ENCODE data around the gene CLCN7. TPM values are rescaled to one million over a fixed set of nuclear protein-coding genes. Genes with fewer than 3 reads are reported as not detected.

CLCN7 gene
- total RNA-seq, 1 experiment from 2014 or later: 15.6 TPM

DNA sequence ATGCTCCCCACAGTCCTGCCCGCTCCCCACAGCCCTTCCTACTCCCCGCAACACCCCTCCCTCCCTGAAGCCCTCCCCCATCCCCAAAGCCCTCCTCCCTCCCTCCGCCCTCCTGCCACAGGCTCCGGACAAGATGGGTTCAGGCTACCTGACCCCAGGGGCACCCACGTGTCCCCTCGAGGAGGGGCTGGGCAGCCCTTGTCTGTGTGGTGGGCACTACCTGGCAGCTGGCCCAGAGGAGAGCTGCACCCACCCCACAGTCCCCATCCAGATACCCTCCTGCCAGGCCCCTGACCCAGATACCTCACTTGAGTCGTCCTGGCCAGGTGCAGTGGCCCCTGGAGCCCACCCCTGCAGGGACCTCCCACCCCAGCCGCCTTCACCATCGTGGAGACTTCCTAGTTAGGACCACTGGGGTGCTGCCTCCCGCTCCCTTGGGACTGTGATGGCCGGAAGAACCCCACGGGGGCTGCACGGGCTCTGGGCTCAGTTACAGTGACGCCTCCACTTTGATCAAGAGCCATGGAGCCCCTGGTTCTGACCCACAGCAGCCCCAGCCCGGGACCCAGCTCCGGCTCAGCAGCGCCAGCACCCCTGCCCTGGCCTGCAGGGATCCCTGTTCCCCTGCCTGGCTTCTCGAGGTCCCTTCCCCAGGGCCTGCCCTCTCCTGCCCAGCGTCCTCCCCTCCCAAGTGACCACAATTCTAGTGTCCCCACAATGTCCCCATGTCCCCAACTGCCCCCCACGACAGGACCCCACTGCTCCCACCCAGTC is 43.1 kb downstream of the CLCN7 start:
- DNase-seq (ENCODE audit: low read depth): no peak

DNA sequence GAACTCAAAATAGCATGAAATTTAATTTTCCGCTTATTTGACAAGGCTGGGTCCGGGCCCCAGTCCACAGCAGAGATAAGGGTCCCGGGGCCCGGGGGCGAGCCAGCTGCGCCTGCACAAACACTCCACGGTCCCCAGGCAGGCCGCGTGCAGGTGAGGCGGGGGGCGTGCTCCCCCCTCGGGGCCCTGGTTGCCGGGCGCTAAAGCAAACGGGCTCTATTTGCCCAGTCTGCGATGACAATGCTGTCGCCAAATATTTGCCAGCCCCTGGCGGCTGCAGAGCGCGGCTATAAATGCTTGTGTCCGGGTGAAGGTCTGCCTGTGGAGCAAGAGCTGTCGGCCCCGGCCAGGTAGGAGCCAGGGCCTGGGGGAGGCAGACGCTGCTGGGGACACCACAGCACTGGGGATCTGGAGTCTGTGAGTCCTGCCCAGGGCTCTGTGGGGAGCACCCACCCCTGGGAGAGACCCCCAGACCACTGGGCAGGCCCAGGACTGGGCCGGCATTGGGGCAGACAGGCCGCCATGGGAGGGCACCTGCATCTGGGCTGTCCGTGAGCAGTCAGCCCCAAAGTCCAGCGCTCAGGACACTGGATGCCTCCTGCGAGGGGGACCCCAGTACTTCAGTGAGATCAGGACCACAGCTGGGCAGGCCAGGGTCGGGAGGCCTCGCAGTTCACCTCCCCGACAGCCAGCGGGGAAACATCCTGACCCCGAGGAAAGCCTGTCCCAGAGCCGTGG is 43.9 kb downstream of the CLCN7 start, which contains the start of gene PERCC1:
Gene PERCC1 (plus strand): TSS at position 320 of the 738 bp plus-strand sequence. CDS start 1,516 bp downstream, outside the sequence.
- no peak for DNase-seq (ENCODE audit: low read depth)

DNA sequence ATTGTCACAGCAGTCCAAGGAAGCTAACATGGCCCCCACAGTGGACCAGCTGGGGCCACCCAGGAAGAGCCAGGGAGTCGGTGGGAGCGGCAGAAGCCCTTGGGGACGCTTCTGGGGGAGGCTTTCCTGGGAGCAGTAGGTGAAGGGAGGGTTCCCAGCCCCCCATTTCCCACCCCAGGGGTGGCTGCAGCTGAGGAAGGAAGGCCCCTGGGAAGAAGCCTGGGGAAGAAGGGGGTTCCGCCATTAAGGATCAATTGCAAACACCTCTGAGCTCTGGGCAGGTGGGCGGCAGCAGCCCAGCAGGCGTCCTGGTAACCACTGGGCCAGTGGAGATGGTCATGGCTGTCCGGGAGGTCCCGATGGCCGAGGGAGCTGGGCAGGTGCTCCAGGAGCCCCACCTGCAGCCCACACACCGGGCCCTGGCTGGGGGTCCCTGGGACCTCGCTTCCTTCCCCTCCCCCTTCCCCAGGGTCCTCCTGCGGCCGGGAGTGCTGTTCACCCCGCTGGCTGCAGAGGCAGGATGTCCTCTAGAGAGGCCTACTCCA is 44.5 kb downstream of the CLCN7 start:
- no peak for DNase-seq (ENCODE audit: low read depth)

DNA sequence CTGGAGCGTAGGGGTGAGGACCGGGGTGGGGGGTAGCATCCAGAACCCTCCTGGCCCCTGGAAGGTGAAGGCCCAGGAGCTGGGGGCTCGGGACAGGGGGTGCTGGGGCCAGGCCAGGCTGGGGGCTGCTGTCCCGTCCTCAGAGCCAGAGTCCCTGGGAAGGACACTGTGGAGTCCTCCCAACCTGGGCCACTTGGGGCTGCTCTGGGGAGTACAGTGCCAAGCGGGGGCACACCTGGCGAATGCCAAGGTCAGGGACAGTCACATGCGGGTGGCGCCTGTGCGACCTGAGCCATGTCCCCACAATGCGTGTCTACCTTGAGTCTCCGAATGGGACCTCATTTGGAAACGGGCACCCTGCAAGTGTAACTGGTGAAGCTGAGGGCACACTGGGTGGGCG is 45.2 kb downstream of the CLCN7 start:
- DNase-seq (ENCODE audit: low read depth): no peak

DNA sequence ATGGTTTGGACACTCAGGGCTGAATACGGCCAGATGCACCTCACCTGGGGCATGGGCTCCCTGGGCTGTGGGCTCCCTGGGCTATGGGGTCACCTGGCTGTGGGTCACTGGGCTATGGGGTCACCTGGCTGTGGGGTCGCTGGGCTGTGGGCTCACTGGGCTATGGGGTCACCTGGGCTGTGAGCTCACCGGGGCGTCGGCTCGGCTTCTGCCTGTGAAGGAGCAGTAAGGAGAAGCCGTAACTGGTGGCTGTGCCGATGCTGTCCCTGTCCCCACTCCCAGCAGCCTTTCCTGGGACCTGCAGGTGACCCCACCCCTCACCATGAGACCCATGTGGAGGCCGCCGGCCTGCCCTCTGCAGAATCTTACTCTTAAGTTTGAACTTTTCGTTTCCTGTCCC is 45.8 kb downstream of the CLCN7 start:
- DNase-seq (ENCODE audit: low read depth): no peak

DNA sequence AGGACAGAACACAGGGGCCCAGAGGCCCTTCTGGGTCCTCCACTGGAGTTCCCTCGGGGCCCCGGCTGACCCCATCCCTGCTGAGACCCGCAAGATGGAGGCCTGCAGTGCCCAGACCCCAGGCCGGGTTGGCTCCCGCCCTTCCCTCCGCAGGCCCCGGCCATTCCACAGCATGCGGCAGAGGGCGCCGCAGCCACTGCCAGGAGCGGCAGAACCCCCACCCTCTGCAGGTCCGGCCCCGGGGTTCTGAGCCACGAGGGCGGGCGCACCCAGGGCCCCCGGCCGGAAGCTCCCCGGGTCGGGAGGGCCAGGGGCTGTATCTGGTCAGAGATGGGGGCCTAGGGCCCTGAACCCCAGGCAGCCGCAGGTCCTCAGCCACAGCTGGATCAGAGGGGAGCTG is 46.3 kb downstream of the CLCN7 start:
- peak; percentile 51 for DNase-seq (ENCODE audit: low read depth)

DNA sequence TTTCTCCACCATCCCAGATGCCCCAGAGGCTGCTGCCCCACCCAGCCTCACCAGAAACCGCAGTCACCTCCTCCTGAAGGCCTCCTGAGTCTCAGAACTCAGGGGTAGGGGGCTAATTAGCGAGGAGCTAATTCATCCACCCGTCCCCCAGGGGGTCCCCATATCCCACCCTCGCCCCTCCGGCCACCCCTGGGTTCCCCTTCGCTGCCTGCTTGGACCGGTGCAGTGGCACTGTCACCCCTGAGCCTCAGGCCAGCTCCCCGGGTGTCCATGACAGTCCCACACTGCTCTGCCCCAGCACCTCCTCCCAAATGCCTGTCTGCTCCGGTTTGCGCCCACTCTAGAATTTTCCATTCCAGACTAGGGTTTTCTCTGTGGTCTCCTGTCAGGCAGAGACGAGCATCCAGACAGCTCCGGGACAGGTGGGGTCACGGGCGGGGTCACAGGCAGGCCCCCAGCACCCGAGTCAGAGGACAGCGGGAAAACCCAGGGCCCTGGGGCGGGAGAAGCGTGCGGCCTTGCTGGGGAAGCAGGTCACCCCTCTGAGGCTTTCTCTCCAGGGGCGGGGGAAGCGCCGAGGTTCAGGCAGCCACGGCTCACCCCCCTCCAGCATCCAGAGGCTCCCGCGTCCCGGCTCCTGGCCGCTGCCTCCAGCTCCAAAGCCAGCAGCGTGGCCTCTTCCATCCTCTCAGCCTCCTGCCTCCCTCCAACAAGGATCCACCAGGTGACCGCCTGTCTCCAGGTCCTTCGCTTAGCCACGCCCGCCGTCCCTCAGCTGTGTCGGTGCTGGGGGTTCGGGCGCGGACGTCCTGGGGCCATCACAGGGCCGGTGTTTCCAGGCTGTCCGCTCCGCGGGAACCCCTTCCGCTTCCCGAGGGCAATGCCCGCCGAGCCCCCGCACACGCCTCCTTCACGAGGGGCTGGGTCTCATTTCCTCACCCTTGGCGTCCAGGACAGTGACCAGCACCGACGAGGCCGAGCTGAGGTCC is 47.1 kb downstream of the CLCN7 start:
- no peak for DNase-seq (ENCODE audit: low read depth)

DNA sequence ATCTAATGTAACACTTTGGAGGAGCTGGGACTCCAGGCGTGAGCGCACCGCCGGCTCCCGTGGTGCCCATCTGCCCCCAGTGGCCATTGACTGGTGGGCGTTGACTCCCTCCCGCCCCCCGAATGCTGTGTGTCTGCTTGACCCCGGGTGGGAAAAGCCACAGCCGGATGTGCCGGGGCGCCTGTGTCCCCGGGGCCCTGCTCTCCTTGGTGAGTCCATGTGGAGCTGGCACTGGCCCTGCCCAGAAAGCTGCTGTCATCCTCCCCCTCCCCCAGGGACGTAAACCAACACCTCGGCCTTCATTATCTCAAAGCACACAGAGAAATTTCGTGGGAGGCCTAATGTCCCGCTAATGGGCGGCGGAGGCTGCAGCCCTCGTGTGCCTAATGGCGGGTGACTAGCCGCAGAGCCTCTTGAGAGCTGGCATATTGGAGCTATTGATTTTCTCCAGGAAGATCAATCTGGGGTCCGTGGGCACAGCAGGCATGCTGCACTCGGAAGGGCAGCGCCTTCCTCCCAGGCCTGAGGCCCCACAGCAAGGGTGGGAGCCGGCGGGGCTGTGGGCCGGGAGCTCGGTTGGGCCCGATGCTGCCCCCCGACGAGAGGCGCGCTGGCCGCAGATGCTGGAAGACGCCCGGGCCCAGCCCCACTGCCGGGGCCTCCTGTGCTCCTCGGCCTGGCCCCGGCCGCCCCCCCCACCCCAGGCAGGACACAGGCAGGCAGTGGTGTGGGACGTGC is 47.9 kb downstream of the CLCN7 start:
- DNase-seq (ENCODE audit: low read depth): no peak

DNA sequence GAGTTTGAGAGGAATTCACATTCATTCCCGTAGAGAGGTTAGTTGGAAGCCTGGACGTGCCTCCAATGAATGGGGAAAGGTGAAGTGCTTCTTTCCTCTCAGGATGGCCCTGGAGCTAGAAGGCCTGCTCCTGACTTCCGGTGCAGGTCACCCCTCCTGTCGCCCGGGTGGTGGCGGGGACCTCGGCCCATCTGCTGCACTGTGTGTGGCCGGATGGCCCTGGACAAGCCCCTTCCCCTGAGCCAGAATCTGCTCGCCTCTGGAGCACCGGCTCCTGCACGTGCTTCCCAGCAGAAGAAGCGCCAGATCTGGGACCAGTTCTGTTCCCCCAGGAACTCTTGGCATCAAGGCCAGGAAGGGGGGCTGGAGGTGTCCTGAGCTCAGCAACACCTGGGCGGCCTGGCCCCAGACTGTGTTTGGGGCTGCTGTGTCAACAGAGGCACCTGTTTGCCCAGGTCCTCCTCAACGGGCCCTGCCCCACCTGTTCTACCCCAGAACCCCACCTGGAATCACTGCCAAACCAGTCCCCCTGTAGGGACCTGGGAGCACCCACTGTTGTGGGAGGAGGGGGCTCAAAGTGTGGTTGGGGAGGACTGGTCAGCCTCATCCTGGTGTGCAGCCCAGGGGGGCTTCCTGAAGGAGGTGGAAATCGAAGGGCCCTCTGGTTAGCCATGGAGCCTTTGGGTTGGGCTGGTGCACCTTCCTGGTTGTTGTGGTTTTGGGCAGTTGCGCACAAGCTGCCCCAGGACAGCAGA is 49.0 kb downstream of the CLCN7 start:
- DNase-seq (ENCODE audit: low read depth): no peak

DNA sequence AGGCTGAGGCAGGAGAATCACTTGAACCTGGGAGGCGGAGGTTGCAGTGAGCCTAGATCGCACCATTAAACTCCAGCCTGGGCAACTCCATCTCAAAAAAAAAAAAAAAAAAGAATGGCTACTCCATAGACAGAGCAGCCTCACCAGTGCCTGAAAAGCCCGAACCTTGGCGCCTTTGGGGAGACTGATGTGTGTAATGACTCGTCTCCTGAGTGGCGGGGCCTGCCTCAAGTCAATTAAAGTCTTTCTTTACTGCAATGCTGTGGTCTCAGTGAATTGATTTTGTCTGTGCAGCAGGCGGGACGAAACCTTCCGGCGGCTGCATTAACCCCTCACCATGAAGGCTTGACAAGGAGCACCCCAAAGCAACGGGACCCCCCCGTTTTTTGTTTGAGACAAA is 50.8 kb downstream of the CLCN7 start:
- DNase-seq (ENCODE audit: low read depth): no peak

DNA sequence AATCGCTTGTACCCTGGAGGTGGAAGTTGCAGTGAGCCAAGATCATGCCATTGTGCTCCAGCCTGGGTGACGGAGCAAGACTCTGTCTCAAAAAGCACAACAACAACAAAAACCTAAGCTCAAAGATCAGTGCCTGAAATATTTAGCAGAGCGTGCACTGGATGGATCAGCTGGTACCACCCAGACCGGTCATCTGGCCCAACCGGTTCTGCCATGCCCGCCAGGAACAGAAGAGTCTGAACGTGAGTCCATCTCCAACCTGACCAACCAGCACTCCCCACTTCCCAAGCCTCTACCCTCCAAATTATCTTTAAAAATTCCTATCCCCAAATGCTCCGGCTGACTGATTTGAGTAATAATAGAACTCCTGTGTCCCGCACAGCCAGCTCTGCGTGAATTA is 52.8 kb downstream of the CLCN7 start:
- no peak for DNase-seq (ENCODE audit: low read depth)

DNA sequence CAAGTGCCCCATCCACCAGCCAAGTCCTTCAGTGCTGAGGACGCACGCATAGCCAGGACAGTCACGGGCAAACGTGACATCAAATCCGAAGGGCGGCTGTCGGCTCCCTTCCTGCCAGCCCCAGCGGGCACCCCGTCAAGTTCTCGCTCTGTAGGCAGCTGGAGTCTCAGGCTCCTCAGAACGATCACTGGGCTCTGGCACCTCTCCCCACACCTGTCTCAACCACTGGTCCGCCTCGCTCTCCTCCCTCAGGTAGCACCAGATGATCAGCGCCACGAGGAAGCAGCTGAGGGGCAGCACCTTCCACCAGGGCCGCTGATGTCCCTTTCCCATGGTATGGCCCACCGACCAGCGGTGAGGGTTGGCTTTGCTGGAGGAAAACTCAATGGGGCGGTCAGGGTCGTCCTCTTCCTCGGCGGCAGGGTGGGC is 54.7 kb downstream of the CLCN7 start:
- no peak for DNase-seq (ENCODE audit: low read depth)

DNA sequence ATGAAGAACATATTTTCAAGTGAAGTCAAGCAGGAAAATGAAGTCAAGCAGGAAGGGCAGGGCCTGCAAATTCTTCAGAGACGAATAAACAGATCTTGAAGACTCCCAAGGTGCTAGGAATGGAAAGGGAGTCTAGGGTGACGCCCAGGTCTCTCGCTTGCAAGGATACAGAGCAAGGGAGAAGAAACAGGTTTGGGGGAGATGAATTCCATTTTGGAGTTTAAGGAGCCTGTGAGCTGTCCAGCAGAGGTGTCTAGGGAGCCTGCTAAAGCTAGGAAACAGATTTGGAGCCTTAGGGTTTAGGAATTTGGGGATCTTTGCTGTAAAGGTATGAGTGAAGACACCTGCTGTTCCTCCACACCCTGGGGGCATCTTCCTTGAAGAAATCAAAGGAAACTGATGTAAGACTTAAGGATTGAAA is 58.3 kb downstream of the CLCN7 start:
- DNase-seq (ENCODE audit: low read depth): no peak

DNA sequence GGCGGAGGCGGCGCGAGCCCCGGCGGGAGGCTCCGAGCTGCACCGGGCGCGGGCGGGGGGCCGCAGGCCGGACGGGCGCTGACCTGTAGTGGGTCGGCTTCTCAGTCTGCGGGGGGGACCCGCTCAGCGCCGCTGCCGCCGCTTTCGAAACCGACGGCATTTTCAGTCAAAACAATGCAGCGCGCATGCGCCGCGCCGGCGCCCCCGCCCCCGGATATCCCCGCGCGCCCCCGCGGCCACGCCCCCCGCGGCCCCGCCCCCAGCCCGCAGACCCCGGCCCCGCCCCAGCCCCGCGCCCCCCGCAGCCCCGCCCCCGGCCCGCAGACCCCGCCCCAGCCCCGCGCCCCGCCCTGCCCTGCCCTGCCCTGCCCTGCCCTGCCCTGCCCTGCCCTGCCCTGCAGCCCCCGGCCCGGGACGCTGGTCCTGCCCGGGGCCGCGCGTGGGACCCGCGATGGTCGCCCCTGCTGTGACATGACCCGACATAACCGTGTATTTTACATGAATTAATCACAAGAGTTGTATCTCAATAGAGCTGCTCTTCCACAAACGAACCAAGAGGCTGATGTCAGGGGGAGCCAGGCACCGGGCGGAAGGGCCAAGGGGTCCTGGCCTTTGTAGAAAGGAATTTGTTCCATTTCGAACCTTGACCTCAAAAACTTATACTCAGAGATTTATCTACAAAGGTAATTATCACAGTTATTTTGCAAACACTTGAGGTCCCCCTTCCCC is 60.1 kb downstream of the CLCN7 start, which contains the start of gene UNKL:
Gene UNKL (minus strand): TSS at position 173 of the 729 bp plus-strand sequence. CDS start 13 bp downstream, at position 160.
- DNase-seq (ENCODE audit: low read depth): peak; percentile 65

DNA sequence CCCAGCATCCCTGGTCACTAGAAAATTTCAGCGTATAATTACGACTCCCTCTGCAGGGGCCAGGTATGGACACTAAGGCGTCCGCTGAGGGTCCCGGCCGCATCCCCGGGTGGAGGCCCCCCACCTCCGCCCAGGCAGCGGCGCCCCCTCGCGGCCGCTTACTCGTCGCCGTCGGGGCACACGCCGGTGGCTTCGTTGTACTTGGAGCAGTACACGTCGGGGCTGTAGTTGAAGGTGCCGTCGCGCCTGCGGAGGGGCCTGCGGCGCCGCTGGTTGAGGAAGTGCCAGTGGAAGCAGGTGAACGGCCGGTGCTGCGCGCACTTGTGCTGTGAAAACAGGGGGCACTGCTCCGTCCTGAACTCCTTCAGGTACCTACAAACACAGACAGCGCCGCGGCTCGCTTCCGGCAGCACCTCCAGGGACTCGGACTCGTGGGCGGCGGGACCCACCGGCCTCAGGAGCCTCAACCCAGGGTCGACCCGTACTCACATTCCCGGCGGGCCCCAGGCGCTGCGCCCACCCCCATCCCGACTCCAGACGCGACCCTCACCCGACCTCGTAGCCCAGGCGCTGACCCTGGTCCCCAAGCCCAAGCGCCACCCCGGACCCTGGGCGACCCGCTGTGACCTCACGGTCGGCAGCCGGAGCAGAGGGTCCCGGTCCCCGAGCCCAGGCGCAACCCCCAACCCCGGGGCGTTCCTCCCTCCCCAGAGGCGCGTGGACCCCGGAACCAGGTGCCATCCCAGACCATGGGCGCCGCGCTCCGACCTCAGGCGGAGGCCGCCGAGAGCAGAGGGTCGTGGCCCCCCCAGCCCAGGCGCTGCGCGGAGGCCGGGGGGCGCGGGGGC is 60.9 kb downstream of the CLCN7 start:
- DNase-seq (ENCODE audit: low read depth): peak; percentile 45

DNA sequence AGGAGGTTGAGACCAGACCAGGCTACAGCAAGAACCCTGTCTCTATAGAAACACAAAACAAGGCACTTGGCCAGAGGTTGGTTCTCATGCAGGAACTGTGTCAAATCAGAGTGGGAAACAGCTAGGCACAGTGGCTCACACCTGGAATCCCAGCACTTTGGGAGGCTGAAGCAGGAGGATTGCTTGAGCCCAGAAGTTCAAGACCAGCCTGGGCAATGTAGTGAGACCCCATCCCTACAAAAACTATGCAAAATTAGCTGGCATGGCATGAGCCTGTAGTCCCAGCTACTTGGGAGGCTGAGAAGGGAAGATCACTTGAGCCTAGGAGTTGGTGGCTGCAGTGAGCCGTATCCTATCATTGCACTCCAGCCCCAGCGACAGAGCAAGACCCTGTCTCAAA is 62.0 kb downstream of the CLCN7 start:
- DNase-seq (ENCODE audit: low read depth): no peak

DNA sequence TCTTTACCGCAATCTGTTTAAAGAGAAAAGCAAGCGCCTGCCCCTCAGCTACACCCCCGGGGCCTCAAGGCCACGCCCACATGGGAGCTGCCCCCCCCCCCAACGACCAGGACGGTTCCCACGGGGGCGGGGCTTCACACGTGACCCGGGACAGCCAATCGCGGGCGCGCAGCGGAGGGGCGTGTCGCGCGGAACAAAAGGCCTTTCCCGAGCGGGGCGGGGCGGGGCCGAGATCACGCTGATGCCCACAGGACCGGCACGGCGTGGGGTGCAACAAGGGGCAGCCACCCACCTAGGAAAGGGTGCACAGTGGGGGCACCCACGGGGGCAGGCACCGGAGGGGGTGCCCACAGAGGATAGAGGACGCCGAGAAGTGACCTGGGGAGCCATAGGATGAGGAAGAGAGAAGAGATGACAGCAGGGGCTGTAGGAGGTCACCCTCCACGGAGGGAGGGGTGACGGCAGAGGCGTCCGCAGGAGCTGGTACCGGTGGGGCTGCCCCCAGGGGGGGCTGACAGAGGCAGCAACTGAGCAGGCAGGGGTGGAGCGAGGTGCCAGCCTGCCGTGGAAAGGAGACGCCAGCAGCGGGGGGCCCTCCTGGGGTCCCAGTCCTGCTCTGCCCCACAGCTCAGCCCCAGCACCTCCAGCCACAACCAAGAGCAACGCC is 66.5 kb downstream of the CLCN7 start:
- peak; percentile 89 for DNase-seq (ENCODE audit: low read depth)

DNA sequence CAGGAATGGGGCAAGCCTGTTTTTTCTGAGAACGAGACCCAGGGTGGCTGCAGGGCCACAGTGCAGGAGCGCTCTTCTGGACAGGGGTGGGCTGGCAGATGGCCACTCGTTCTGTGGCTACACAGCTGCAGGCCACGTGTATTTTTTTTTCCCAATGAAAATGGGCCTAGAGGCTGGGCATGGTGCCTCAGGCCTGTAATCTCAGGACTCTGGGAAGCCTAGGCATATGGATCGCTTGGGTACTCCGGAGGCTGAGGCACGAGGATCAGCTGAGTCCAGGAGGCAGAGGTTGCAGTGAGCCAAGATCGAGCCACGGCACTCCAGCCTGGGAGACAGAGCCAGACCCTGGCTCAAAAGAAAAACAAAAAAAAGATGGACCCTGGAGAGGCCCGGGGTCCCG is 67.1 kb downstream of the CLCN7 start:
- no peak for DNase-seq (ENCODE audit: low read depth)

All from Daoy (cell line).